Parathyroid adenoma (tissue), 2 donors: ENCODE measurements around the gene EMD.

Source experiments
- H2AFZ ChIP-seq: fragments of 300-600 bp; sonication (generic); one replicate; pipeline ENCODE4 v1.7.0; 2017; ENCODE audit warnings: antibody characterized with exemption, mild to moderate bottlenecking
- H3K27ac ChIP-seq: fragments of 300-600 bp; sonication (generic); one replicate; pipeline ENCODE4 v1.7.0; 2017
- H3K27me3 ChIP-seq: fragments of 300-600 bp; sonication (generic); one replicate; pipeline ENCODE4 v1.7.0; 2017; ENCODE audit warnings: low read length; ENCODE audit not compliant: control insufficient read depth, insufficient read depth
- H3K36me3 ChIP-seq: fragments of 300-600 bp; sonication (generic); one replicate; pipeline ENCODE4 v1.7.0; 2017; ENCODE audit warnings: low read length; ENCODE audit not compliant: control insufficient read depth, insufficient read depth
- H3K4me1 ChIP-seq: fragments of 300-600 bp; sonication (generic); one replicate; pipeline ENCODE4 v1.7.0; 2017; ENCODE audit warnings: control low read depth
- H3K4me2 ChIP-seq: fragments of 300-600 bp; sonication (generic); one replicate; pipeline ENCODE4 v1.7.0; 2017; ENCODE audit warnings: low read length
- H3K4me3 ChIP-seq: fragments of 300-600 bp; sonication (generic); one replicate; pipeline ENCODE4 v1.7.0; 2017; ENCODE audit warnings: low read depth, low read length
- H3K79me2 ChIP-seq: fragments of 300-600 bp; sonication (generic); one replicate; pipeline ENCODE4 v1.7.0; 2017; ENCODE audit warnings: control low read depth
- H3K9ac ChIP-seq: fragments of 300-600 bp; sonication (generic); one replicate; pipeline ENCODE4 v1.7.0; 2017; ENCODE audit warnings: mild to moderate bottlenecking
- H3K9me3 ChIP-seq: fragments of 300-600 bp; sonication (generic); one replicate; pipeline ENCODE4 v1.7.0; 2017; ENCODE audit warnings: low read length; ENCODE audit not compliant: control insufficient read depth
- TF ChIP-seq, protein P1 (sequence below): fragments of 300-600 bp; sonication (generic); IDR thresholded peaks from one replicate; pipeline ENCODE4 v1.7.0; 2017; ENCODE audit warnings: antibody characterized with exemption, mild to moderate bottlenecking
- donor health status: primary hyperparathyroidism.

The EMD gene

GRCh38 chrX:154371017-154371788, 7.9 kb upstream of the EMD start:
- no peak overlapping the region for H3K27ac ChIP-seq
- no peaks in the 10 kb centered on the region for H3K27me3 ChIP-seq
- TF ChIP-seq, protein P1, sequence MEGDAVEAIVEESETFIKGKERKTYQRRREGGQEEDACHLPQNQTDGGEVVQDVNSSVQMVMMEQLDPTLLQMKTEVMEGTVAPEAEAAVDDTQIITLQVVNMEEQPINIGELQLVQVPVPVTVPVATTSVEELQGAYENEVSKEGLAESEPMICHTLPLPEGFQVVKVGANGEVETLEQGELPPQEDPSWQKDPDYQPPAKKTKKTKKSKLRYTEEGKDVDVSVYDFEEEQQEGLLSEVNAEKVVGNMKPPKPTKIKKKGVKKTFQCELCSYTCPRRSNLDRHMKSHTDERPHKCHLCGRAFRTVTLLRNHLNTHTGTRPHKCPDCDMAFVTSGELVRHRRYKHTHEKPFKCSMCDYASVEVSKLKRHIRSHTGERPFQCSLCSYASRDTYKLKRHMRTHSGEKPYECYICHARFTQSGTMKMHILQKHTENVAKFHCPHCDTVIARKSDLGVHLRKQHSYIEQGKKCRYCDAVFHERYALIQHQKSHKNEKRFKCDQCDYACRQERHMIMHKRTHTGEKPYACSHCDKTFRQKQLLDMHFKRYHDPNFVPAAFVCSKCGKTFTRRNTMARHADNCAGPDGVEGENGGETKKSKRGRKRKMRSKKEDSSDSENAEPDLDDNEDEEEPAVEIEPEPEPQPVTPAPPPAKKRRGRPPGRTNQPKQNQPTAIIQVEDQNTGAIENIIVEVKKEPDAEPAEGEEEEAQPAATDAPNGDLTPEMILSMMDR = no peak
- no peak overlapping the region for H3K9ac ChIP-seq
- no peaks in the 10 kb centered on the region for H3K4me1 ChIP-seq
- H3K4me3 ChIP-seq = peak overlapping the region; percentile 49
- no peaks in the 10 kb centered on the region for H3K79me2 ChIP-seq
- H2AFZ ChIP-seq = peak overlapping the region; percentile 60
- peak overlapping the region; percentile 72 for H3K4me2 ChIP-seq
- H3K36me3 ChIP-seq = no peaks in the 10 kb centered on the region
- H3K9me3 ChIP-seq = no peaks in the 10 kb centered on the region

GRCh38 chrX:154371789-154372300, 7.2 kb upstream of the EMD start:
- TF ChIP-seq, protein P1 = no peak
- H3K36me3 ChIP-seq = no peaks in the 10 kb centered on the region
- H3K27ac ChIP-seq = no peak overlapping the region
- H3K4me1 ChIP-seq = no peaks in the 10 kb centered on the region
- H3K4me3 ChIP-seq = no peak overlapping the region
- H3K9me3 ChIP-seq = no peaks in the 10 kb centered on the region
- no peaks in the 10 kb centered on the region for H3K27me3 ChIP-seq
- H2AFZ ChIP-seq = no peak overlapping the region
- no peak overlapping the region for H3K4me2 ChIP-seq
- H3K9ac ChIP-seq = no peak overlapping the region
- H3K79me2 ChIP-seq = no peaks in the 10 kb centered on the region

DNA sequence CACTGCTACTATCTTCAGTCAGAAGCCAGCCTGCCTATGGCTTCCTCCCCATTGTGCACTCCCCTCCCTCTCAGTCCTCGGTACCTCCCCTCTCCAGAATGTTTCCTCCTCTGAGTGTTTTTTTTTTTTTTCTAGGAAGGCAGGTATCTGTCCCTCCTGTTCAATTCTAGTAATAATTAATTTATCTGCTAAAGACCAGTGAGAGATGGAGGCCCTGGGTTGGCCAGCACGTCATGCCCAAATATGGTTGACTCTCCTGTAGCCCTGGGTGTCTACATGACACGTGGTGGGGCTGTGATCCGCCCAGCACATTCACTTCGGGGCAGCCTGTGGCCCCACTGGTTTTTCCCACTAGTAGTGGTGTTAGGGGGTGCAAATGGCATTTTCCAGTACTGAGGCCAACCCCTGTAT, 6.5 kb upstream of the EMD start:
- Histone ChIP-seq H3K4me2 (no peak overlapping the region), H3K79me2 (no peaks in the 10 kb centered on the region), H3K27me3 (no peaks in the 10 kb centered on the region), H3K9ac (no peak overlapping the region), H3K4me3 (no peak overlapping the region), H3K9me3 (no peaks in the 10 kb centered on the region), H3K36me3 (no peaks in the 10 kb centered on the region), H3K27ac (no peak overlapping the region), H3K4me1 (no peaks in the 10 kb centered on the region), H2AFZ (no peak overlapping the region)
- TF ChIP-seq, protein P1 = no peak

DNA sequence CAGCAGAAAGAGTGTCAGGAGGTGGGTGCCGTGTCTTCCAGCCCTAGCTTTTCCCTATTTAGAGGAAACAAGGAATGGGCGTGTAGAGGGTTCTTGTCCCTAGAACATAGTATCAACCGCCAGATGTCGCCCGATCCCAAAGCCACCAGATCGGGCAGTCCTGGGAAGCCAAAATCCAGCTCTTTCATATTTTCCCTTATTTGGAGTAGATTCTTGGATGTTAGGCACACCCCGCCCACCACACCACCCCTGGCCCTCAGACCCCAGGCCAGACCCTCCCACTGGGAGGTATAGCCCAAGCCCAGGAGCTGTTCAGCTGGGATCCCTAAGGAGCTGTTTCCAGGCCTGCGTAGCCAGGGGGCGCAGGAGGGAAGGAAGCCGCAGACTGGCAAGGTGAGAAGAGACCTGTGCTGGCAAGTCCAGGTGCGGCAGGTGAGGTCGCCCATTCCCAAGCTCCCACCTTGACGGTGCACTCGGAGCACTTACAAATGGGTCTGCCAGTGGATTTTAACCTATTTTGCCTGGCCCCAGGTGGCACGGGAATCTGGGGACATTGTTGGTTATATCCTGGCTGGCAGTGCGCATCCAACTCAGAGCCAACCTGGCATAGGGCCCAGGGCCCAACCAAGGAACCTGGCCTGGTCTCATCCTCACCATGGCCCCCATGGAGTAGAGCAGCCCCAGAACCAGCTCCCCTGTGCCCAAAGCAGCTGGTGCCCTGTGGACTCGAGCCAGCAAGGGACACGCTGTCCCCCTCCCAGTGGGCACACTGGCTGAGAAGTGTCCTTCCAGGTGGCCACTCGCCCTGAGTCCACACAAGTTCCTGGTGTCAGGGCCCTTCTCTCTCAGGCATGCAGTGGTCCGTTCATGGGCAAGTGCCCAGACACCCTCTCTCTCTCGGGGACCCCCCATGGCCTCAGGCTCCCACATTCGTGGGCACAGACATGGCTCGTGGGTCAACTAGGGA, 5.5 kb upstream of the EMD start:
- Histone ChIP-seq H3K4me1 (no peaks in the 10 kb centered on the region), H3K4me3 (peak overlapping the region; percentile 44), H3K9me3 (no peaks in the 10 kb centered on the region), H3K9ac (no peak overlapping the region), H3K4me2 (peak overlapping the region; percentile 39), H3K79me2 (no peaks in the 10 kb centered on the region), H3K27ac (peak overlapping the region; percentile 69), H3K36me3 (no peaks in the 10 kb centered on the region), H2AFZ (peak overlapping the region; percentile 77), H3K27me3 (no peaks in the 10 kb centered on the region)
- TF ChIP-seq, protein P1 = peak; percentile 68
